HG03354 (cell line): ENCODE data around the gene PSD2.
"Not testable (repeated sequence)": the region's sequence is repeated elsewhere in the genome, so short reads cannot be mapped to it uniquely, and the experiment has no call there.

Experiments
- ATAC-seq: cut with Tn5 transposase; IDR thresholded peaks from one replicate; pipeline ENCODE4 v1.9.1; 2021; ENCODE audit warnings: mild to moderate bottlenecking; ENCODE audit not compliant: unreplicated experiment, poor library complexity, severe bottlenecking

PSD2 gene

DNA sequence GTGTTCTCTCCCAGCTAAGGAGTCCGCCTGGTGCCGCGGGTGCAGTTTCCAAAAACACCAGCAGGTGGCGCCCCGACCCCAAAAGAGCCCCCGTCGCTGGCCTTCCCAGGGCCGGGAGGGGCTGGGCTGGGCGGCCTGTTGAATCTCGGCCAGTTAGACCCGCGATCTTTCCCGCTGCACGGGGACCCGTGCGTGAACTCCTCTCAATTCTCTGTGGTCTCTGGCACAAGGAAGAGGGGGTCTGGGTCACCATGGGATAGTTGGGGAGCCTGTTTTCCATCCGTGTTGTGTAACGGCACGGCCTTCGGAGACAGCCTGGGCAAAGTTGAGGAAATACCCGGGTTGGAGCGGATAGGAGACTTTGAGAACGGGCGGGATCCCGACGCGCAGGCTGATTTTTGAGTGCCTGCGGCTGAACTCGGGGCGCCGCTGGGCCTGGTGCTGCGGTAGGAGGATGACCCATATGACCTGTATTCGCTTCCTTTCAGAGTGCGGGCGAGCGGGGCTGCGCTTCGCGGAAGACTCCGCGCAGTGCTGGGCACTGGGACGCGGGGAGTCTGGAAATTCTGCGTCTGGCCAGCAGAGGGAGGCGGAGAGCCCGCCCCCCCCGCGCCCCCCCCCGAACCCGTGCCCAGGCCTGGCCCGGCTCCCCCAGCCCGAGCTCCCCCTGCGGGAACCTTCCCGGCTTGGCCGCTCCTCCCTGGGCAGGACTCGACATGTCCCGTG is 7.9 kb upstream of the PSD2 start:
- peak; percentile 85 for ATAC-seq

GRCh38 chr5:139788294-139788910 is 7.2 kb upstream of the PSD2 start:
- no peak for ATAC-seq

DNA sequence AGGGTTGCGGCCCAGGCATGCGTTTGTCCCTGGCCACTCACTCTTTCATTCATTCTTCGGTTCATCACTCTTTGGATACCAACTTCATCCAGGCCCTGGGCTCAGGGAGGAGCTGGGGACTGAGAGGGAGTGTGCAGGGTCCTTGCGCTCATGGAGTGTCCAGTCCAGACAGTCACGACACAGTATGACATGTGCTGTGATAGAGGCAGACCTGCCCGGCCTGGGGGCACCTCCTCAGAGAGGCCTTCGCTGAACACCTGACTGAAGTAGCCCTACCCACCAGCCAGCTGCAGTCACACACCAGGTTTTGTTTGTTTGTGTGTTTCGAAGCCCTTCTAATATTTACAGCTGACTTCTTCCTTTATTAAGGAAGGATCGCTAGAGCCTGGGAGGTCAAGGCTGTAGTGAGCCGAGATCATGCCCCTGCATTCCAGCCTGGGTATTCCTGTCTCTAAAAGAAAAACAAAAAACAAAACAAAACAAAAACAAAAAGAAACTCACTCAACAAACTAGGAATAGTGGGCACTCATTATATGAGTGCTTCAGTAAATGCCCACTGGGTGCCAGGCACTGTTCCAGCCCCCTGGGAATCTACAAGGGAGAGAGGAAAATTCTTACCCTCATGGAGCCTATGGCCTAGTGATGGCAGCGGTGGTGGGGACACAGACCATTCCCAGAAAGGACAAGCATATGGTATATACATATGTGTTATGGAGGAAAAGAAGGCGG is 6.3 kb upstream of the PSD2 start:
- ATAC-seq, result no peak

GRCh38 chr5:139789845-139790189 is 5.8 kb upstream of the PSD2 start:
- ATAC-seq, result no peak

- ATAC-seq, result no peak
Measured at GRCh38 chr5:139792218-139792617, 3.4 kb upstream of the PSD2 start.

- ATAC-seq, result not testable (repeated sequence)
Measured at GRCh38 chr5:139792655-139793054, 3.0 kb upstream of the PSD2 start.

- ATAC-seq, result no peak
Measured at GRCh38 chr5:139794067-139794846, 1.4 kb upstream of the PSD2 start.

DNA sequence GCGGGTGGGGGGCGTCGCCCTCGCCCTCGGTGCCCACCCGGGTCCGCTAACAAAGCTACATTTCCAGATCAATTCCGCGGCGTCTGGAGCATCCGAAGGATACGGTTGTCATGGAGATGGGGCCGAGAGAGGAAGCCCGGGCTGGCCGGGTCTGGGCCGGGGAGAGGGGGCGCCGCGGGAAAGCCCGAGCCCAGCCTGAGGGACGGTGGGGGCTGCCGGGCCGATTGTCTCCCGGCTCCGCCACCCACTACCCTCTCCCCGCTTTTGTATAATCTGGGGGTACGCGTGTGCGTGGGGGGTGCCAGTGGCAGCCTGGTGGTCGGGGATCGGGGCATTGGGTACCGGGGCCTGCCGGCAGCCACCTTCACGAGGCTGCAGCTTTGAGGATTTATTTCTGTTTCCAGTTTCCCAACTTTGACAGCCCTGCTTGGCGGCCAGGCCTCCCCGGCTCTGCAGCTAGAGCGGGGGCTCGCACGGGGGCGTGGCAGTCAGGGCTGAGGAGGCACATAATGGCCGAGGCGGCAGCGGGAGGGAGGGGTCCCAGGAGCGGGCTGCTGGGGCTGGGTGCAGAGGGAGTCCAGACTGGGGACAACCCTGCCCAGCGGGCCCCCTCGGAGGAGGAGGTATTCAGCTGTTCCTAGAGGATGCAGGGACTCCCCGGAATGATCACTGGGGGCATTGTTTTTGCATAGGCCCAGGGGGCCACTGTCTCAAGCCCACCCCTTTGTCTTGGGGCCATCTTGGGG is 626 bp downstream of the PSD2 start:
- ATAC-seq, result no peak

DNA sequence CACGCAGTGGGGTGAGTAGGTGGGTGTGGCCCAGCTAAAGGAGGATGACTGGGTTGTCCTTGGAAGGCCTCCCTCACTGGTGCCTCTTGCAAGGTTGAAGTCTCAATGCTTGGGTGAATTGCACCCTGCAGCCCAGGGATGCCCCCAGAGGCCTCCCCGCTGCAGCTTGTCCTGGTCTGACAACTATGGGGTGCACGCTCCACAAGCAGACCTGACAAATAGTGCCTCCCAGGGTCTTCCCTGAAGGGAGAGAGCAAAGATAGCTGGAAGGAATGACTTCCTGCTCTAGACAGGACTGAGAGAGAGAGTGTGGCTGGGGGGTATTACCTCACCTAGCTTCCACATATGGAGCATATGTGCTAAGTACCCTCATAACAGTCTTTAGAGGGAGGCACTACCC is 1.7 kb downstream of the PSD2 start:
- no peak for ATAC-seq

- no peak for ATAC-seq
Measured at GRCh38 chr5:139797856-139798510, 2.4 kb downstream of the PSD2 start.

GRCh38 chr5:139798883-139799282 is 3.3 kb downstream of the PSD2 start:
- no peak for ATAC-seq

DNA sequence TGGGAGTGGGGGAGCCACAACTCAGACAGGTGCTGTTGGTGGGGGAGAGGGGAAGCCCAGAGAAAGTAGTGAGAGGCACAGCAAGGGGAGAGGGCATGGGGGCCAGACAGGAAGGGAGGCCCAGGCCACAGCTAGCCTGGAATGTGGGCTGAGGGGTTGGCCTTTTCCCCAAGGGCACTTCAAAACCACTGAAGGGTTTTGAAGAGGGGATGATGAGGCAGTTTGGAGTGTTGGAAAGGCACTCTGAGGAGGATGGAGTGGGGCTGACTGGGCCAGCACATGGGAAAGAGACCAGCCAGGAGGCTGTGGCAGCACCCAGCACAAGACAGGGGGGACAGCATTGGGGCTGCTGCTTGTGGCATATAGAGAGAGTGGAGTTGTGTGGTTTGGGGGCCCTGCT is 3.8 kb downstream of the PSD2 start:
- ATAC-seq, result no peak

GRCh38 chr5:139803978-139804377 is 8.4 kb downstream of the PSD2 start:
- no peak for ATAC-seq

GRCh38 chr5:139804800-139805397 is 9.3 kb downstream of the PSD2 start:
- ATAC-seq, result no peak

DNA sequence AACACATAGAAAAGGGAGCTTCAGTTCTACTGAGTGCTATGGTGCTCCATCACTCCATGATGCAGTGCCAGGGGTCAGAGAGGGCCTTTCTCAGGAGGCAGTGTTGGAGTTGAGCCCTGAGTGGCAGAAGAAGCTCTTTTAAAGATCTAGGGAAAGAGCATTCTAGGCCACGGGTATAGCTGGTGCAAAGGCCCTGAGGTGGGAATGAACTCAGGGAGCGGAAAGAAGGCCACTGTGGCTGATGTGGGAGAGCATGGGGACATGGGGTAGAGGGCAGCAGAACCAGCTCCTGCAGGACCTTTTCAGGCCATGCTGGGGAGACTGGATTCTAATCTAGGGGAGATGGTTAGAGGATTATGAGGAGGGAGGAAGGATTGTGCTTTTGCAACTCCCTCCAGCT is 9.9 kb downstream of the PSD2 start:
- ATAC-seq, result no peak

DNA sequence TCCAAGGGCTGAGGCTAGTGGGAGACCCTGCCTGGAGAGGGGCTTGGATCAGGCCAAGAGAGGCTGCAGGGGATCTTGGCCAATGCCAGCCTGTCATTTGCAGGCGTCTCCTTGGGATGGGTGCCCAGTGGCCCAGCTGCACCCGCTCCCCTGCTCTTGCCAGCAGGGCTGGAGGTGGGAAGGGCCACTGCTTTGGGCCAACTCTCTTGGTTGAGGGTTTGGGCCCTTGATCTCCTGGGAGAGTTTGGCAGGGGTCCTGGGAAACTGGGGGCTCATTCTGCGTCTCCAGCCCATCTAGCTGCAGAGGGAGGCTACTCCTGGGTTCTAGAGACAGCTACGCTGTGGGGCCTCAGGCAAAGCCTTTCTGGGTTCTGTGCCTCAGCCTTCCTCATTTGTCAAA is 10.5 kb downstream of the PSD2 start:
- ATAC-seq, result no peak

DNA sequence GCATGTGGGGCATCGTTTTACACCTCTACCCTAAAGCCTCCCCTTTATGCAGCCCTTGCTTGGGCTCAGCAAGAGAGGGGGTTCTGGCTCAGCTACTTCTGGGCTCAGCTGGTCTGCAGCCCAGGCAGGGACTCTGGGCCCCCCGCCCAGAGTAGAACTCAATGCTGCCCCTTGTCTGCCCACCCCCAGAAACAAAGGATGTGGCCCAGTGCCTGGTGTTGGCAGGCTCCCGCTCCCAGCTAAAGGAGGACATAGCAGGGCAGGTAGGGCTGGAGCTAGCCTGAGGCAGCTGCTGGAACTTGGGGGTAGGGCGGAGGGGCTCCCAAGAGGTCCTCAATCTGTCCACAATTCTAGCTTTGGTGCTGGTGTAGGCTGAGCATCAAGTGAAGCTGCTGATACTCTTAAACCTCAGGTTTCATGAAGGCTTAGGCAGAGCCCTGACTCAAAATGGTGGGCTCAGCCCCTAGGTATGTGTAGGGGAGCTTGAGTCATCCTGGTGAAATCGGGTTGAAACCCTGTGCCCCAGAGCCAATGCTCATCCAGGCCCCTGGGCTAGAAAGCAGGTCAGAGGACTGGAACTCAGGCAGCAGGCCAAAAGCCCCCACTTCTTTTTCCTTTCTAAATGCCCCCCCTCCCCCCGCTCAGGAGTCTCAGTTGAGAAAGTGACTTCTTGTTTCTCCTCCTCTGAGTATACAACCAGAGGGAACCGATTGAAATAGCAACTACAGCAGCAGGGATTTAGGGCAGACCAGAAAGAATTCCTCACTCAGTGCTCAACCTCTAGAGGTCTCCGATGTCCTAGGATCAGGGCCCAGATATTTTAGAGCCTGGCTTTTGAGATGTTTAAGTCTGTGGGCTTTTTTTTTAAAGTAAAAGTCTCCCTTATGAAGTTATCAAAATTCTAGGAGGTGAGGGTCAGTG is 11.4 kb downstream of the PSD2 start:
- ATAC-seq, result no peak

GRCh38 chr5:139807647-139808030 is 12.0 kb downstream of the PSD2 start:
- no peak for ATAC-seq
